ENCODE data around the gene HDGFL1. TPM values are rescaled to one million over a fixed set of nuclear protein-coding genes. Genes with fewer than 3 reads are reported as not detected.

Gene HDGFL1
- total RNA-seq, result not detected in 2 replicates
- polyA plus RNA-seq (2012), result not detected

DNA sequence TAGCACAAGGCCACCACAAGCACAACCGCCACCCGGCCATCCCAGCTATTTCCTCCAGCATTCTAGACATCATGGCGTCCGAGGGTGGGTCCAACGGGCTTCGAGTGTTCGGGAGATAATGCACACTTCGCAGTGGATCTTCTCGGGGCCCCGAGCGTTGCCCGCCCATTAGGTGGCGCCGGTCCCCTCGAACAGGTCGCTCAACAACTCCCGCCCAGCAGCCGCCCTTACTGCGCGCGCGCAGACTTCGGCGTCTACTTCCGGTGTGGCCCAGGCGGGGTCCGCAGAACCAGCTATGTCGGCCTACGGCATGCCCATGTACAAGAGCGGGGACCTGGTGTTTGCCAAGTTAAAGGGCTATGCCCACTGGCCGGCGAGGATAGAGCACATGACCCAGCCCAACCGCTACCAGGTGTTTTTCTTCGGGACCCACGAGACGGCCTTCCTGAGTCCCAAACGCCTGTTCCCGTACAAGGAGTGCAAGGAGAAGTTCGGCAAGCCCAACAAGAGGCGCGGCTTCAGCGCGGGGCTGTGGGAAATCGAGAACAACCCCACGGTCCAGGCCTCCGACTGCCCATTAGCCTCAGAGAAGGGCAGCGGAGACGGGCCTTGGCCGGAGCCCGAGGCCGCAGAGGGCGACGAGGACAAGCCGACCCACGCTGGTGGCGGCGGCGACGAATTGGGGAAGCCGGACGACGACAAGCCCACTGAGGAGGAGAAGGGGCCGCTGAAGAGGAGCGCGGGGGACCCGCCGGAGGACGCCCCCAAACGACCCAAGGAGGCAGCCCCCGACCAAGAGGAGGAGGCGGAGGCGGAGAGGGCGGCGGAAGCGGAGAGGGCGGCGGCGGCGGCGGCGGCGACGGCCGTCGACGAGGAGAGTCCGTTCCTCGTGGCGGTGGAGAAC lies at the start of gene HDGFL1:
HDGFL1 (plus strand) TSS at position 286 of the 904 bp plus-strand sequence; CDS start at position 296, 10 bp downstream.
- no peak for DNase-seq (ENCODE audit: low read depth)

- no peak for DNase-seq (ENCODE audit: low read depth)
Measured at GRCh38 chr6:22521035-22521434, 48.3 kb upstream of the HDGFL1 start.

GRCh38 chr6:22526736-22527135 lies 42.6 kb upstream of the HDGFL1 start:
- no peak for DNase-seq (ENCODE audit: low read depth)

GRCh38 chr6:22529866-22530265 lies 39.5 kb upstream of the HDGFL1 start:
- no peak for DNase-seq (ENCODE audit: low read depth)

DNA sequence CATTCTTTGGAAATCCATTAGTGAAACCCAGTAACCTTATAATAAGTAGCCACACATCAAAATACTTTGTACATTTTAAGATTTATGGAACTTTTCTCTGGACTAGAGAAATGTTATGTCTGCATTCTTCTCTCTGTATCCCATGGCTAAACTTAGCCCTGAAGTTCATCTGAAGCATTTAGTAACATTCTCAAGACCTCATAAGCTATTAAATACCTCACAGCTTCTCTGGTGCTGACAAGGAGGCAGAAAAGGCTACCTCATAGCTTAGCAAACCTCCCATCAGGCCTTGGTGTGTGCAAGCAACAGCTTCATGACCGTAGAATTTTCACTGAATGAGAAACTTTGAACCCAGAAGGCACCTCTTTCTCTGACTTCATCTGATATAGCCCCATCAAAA lies 38.9 kb upstream of the HDGFL1 start:
- peak; percentile 30 for DNase-seq (ENCODE audit: low read depth)

GRCh38 chr6:22536122-22536521 lies 33.2 kb upstream of the HDGFL1 start:
- peak; percentile 74 for DNase-seq (ENCODE audit: low read depth)

- peak; percentile 87 for DNase-seq (ENCODE audit: low read depth)
Measured at GRCh38 chr6:22544476-22544875, 24.9 kb upstream of the HDGFL1 start.

GRCh38 chr6:22545051-22545450 lies 24.3 kb upstream of the HDGFL1 start:
- peak; percentile 48 for DNase-seq (ENCODE audit: low read depth)

DNA sequence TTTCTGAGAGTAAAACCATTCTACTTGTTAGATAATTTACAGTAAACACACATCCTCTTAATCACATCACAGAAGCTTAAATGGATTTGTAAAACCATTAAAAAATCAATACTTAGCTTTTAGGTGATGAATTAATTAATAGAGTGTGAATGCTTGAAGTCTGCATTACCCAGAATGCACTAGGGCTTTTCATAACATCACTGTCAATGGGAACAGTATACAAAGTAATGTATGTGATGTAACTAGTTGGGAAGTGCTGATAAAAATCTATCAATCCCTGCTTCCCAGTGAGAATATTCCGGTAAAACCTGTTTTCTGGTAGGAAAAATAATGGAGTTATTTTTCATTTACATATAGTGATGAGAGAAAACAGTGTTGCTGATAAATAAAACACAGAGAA lies 23.1 kb upstream of the HDGFL1 start:
- DNase-seq (ENCODE audit: low read depth), result no peak

DNA sequence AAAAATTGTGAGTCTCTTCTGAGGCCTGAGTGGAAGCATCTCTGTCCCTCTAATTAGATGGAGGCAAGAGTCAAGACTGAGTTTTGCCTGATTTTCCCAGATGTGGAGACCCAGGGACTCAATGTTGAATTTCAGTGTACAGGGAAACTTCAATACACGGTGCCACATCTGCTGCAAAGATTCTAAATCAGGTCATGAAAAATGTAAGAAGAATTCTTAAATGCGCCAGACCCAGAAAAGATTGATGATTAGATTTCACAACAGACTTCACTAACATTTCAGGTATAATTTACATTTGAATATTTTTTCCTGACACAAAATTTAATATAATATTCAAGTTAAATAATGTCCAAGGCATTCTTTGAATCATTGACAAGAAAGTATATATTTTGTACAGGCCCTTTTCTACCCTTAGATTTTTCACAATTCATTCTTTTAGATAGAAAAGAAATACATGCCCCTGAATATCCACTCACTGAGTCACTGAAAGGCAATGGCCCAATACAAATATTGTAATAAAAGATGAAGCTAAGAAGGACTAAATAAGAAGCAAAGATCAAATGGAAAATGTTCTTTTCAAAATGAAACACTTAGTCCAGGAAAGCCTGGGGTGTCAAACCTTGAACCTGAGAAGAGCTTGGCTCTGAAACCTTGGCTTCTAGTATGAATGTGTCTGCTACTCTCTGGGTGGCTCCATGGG lies 18.2 kb upstream of the HDGFL1 start:
- no peak for DNase-seq (ENCODE audit: low read depth)

DNA sequence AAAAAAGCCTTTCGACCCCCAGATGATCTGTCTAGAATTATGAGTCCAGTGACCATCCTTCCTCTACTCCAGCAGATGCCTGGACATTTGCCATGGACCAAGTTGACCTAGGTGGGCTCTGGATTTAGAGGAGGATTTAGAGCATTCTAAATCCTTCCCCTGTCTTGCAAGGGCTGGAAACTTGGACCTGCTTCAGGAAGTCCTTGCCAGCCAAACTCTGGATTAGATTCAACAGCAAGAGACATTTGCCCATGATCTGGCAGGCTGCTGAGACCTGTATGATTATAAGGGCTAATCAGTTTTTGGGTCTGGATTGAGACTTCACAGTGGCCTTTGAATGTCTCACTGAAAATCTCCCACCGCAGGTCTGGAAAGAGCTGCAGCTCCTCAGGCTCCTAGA lies 13.1 kb upstream of the HDGFL1 start:
- DNase-seq (ENCODE audit: low read depth), result no peak

DNA sequence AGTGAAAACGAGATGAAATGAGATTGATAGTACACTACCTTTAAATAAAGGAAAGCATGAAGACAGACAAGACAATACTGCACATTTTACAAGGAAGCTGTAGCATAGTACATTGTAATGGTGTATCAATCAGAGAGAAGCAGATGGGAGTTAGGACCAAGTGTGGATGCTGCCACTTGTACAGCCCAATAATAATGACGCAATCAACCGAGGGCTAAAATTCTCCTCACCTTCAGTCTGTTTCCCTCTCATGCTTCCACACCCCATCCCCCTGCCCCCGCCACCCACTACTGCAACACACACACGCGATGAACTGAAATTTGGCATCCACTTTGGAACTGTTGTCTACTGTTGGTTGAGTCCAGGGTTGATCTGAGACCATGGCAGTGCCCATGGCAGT lies 12.4 kb upstream of the HDGFL1 start:
- no peak for DNase-seq (ENCODE audit: low read depth)

DNA sequence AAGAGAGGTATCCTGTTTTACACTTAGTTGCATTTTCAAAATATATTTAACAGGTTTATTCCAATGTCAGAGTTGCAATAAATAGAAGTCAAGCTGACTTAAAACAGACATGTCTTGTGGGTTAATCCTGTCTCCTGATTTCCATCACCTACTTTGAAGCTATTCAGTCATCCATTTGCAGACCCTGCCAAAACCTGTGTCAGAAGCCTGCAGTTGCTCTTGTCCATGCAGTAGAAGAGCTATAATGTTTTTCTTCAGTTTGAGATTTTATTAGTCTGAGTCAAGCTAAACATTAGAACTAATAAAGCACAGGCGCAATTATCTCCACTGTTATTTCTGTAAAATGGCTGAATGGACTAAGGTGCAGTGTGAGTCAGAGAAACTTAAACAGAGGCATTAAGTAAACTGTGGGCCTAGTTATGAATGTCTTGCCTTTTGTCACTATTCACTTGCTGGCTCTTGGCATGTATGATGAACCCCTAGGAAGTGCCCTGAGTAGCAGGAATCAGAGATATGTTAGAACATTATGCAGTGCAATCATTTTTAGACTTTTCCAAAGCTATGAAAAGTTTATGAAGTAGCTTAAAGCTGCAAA lies 11.0 kb upstream of the HDGFL1 start:
- no peak for DNase-seq (ENCODE audit: low read depth)

- DNase-seq (ENCODE audit: low read depth), result no peak
Measured at GRCh38 chr6:22568854-22569253, 512 bp upstream of the HDGFL1 start.

DNA sequence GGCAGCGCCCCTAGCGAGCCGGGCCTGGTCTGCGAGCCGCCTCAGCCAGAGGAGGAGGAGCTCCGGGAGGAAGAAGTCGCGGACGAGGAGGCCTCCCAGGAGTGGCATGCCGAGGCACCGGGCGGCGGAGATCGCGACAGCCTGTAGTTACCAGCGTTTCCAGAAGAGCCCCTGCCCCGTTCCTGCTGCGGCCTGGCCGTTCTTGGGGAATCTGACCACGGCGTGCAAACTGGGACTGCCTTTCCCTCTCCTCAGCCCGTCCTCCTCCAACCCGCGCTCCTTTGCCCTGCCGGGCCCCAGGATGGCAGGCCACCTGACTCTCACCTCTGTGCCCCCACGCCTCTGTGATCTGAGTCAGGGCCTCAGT lies 802 bp downstream of the HDGFL1 start:
- no peak for DNase-seq (ENCODE audit: low read depth)

- peak; percentile 39 for DNase-seq (ENCODE audit: low read depth)
Measured at GRCh38 chr6:22575190-22575589, 5.8 kb downstream of the HDGFL1 start.

DNA sequence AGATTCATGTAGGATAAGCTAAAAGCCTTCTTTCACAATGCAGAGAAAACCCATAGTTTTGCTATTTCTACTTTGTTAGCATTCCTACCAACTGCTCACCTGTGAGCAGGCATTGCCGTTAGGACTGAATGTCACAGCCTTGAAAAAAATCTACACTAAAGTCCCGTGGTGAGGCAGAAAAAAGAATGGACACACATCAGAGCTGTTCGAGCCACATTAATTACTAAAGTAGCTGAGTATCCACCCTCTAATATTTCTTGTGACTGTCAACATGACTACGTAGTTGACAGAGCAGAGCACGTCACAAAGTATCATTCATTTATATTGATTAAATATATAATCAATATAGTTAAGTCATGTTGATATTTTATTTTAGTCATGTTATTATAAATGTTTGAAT lies 10.1 kb downstream of the HDGFL1 start:
- no peak for DNase-seq (ENCODE audit: low read depth)

DNA sequence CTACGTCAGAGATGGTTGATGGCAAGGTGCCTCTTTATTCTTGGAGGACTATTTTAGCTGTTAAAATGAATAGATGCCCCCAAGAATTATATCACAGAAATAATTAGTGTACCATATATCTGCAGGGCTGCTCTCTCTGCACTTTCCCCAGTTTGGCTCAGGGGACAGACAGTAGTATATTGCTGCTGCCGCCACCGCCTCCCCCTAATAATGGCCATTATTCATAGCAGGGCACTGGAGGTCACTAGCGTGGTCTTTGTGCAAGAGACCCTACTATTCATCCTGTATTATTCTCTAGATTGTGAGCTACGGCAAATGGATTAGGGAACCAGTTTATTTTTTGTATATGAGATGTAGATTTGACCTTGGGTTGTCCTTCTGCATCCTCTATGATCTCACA lies 11.0 kb downstream of the HDGFL1 start:
- DNase-seq (ENCODE audit: low read depth), result no peak

DNA sequence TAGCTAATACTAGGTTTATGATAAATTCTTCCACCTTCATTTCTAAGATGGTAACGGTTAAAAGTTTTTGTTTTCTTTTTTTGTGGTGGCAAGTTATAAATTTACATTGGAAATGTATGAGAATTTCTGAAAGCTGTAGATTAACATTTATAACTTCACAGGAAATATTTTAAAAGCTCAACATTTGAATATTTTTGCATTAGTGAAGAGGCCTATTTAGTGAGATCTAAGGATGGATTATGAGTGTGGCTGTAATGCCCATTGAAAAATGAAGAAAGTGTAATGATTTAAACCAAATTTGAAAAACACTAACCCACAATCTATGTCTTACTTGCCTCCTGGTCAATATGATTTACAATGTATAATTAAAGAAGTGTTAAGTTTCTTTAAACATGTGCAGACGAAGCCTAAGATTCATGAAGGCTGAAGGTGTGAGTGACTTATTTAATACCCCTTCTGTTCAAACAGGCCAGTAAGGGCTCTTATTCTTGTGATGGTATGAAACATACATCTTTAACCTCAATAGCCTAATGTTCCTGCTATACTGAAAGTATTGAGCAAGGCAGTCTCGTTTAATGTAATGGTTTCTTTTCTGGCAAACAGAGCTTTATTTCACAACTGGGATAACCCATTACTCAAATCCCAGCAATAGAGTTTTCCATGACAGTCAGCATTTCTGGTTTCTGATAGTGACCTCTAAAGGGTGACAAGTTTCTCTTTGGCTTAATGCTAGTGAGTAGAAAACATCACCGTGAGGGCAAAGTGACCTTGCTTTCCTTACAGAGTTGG lies 13.2 kb downstream of the HDGFL1 start:
- DNase-seq (ENCODE audit: low read depth), result no peak

GRCh38 chr6:22583230-22583629 lies 13.9 kb downstream of the HDGFL1 start:
- DNase-seq (ENCODE audit: low read depth), result no peak

- DNase-seq (ENCODE audit: low read depth), result no peak
Measured at GRCh38 chr6:22583927-22584326, 14.6 kb downstream of the HDGFL1 start.

All from myocyte (in vitro differentiated cells).